GM18873 (cell line): ENCODE results near the gene LHFPL3.
A peak's percentile ranks its signal among the peaks of the same experiment; 100 is the strongest.

Experiments
- ATAC-seq: cut with Tn5 transposase; IDR thresholded peaks from one replicate; pipeline ENCODE4 v1.9.1; 2021; ENCODE audit warnings: mild to moderate bottlenecking, moderate library complexity, moderate number of reproducible peaks; ENCODE audit not compliant: unreplicated experiment, low FRiP score

LHFPL3 gene

GRCh38 chr7:104825099-104825498, 496.7 kb downstream of the LHFPL3 start:
- no peak for ATAC-seq

DNA sequence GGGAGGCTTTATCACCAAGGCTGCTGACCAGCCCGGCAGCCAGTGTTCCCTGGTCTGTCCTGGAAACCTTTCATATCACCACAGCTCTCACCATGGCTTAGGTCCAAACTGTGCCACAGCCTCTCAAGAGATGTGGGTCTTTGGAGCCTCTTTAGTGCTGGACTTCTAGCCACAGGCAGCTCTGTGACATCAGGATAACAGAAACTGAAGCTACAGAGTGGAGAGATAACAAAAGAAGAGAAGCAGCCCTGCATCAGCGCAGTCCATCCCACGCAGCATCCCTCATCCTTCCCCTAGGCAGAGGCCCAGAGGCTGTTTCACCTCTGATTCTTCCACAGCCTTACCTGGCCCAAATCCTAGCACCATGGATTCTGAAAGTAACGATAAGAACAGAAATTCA, 497.7 kb downstream of the LHFPL3 start:
- no peak for ATAC-seq

DNA sequence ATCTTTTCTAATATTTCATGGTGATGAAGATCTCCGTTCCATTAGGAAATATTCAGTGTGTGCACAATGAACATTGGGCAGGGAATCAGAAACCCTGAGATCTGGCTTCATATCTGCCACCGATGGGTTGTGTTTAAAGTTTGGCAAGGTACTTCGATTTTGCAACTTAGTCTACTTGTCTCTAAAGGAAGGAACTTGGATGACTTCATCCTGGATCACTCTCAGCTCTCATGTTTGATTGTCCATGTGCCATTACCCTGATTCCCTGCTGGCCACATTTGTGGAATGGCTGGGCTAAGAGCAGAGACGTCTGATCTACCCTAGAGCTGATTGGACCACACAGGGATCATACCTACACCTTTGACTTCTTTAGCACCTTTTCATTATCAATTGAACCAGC, 508.6 kb downstream of the LHFPL3 start:
- ATAC-seq = no peak

- no peak for ATAC-seq
These were observed 510.3 kb downstream of the LHFPL3 start for GRCh38 chr7:104838537-104839299.

DNA sequence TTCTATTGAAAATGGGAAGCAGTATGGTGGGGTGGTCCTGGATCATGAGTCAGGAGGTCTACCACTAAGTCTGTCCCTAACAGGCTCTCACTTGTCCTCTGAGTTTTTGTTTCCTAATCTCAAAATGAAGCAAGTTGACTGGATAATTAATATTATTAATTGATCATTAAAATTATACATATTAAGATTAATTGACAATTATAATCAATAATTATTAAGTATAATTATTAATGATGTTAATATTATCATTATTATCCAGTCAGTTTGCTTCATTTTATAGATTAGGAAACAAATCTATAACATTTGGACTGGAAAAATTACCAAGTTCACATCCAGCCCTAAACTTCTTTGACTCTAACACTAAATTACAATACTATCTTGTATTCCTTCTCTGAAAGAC, 511.4 kb downstream of the LHFPL3 start:
- ATAC-seq = no peak

DNA sequence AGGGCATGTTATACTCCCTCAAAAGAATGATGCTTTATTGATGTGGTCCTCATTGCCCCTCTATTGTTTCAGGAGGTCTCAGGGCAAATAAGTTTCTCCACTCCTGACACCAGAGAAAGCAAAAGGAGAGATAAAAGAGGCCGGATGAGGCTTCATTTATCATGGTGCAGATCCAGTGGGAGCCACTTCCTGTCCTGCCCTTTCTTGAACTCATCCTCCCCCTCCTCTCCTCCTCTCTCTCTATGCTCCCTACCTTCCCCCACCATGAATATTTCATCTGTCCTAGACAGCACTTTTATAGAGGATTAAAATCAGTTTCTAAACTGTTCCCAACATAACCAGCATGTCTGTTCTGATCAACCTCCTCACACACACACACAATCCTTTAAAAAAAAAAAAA, 513.4 kb downstream of the LHFPL3 start:
- no peak for ATAC-seq

DNA sequence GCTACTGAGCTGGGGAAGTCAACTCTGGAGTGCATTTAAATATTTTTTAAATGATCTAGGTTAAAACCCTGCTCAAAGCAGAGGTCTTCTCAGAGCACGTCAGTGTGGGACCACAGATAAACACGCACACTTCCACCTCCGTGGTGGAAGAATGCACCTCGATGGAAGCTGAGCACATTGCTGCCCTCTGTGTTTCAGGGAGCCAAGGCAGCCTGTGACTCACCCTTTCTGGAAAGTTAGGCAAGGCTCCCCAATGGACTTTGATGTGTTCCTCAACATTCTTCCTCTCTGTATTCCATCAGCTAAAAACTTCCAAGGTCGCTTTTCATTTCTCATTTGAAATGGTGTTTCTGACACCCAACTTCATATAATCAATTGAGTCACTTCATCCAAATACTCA, 514.8 kb downstream of the LHFPL3 start:
- ATAC-seq = no peak

- no peak for ATAC-seq
These were observed 517.2 kb downstream of the LHFPL3 start for GRCh38 chr7:104845557-104845956.

GRCh38 chr7:104846731-104847130, 518.3 kb downstream of the LHFPL3 start:
- no peak for ATAC-seq

DNA sequence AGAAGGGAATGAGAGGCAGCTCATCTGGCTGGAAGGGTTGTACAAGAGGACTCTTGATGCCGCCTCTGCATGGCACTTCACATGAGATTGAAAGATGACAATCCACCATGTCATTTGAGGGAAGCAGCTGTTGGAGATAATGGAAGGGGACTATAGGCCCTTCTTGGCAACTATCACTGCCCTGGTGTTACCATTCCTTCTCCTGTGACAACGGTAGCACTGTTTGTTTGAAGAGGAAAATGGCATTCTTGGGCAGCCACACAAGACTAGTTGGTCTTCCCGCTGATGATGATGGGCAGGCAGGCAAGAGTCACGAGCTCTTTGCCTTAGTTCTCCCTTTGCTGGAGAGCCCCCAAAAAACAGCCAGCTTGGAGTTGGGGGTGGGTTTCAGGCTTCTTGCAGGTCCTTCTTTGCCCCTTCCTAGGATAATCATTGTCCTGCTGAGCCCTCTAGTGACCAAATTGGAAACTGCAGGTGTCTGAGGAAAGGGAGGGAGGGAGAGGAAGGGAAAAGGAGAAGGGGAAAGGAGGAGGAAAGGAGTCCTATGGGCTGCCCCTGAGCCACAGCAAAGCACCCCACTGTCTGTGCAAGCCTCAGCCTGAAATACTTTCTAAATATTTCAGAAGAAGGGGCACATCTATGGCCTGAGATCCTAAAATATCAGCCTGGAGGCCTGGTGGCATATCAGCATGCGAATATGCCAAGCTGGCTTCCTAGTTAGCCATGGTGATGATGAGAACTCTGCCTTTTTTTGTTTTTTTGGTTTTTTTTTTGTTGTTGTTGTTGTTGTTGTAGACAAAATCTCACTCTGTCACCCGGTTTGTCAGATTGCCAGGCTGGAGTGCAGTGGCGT, 520.0 kb downstream of the LHFPL3 start:
- no peak for ATAC-seq

- ATAC-seq = no peak
These were observed 522.0 kb downstream of the LHFPL3 start for GRCh38 chr7:104850374-104850773.

- ATAC-seq = no peak
These were observed 522.9 kb downstream of the LHFPL3 start for GRCh38 chr7:104851268-104851667.

DNA sequence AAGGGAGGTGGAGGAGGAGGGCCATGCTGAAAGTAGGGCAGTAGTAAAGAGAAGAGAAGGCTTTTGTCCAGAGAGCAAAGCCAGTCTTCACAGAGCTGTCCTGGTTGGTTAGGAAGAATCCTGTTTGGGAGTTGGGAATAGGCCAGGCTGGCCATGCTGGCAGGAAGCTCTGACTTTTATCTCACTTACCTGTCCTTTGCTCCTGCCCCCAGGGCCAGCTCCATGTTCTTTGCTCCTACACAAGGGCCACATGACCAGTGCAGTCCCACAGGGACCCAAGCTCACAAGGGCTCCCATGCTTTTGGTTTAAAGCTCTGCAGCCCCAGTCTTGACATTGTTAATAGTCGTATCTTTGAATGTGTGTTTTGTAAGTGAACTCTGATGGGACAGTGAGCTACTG, 524.0 kb downstream of the LHFPL3 start:
- ATAC-seq = no peak

DNA sequence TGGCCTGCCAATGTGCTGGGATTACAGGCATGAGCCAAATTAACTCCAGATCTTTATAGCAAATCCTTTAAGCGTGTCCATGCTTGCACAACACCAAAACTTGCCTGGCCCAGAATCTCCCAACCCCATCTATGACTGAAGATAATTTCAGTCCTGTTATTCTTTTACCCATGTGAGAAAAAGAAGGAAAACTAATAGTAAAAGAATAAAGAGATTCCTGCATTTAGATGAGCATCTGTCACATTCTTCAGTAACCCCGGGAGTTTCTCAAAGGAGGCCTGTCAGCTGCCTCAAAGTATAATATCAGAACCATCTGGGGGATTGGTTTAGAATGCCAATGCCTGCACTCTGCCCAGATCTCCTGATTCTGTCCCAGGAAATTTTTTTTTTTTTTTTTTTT, 527.5 kb downstream of the LHFPL3 start:
- ATAC-seq = no peak

DNA sequence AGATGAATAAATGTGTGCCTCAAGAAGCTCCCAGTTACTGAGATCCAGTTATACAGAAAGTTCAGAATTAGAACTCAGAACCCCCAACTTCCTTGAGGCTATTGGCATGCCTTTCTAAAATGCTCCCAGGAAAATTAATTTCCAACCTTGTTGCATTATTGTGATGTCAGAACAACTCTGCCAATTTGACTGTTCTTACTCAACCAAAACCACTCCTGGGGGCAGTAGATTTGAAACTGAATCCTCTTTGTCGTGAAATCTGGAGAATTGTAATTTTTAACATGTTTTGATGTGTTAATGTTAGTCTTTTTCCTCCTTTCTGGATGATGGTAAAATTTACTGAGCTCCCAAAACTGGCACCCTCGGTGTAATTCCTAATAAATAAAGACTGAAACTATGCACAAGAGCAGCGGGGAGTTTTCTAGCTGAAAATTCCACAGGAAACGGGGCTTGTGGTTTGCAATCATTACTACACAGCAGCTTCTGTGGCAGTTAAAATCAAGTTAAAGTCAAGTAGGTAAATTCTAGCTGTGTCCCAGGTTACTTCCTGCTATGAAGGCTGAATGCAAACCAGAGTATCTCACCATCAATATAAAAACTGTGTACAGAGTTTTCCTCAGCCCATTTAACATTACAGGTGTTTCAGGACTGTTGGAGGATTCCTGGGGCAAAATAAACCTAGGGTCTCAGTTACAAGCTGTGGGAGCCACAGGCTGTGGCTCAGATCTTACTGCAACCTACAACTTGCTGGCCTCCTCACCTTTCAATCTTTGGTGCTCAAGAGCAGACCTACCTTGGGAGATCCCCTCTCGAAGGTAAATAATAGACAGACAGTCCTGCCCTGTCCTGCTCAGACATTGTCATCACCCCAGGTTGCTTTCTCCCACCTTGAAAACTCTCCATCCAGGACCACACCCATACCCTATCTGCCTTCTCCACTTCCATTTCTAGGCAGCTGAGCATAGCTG, 529.3 kb downstream of the LHFPL3 start:
- peak; percentile 69 for ATAC-seq

DNA sequence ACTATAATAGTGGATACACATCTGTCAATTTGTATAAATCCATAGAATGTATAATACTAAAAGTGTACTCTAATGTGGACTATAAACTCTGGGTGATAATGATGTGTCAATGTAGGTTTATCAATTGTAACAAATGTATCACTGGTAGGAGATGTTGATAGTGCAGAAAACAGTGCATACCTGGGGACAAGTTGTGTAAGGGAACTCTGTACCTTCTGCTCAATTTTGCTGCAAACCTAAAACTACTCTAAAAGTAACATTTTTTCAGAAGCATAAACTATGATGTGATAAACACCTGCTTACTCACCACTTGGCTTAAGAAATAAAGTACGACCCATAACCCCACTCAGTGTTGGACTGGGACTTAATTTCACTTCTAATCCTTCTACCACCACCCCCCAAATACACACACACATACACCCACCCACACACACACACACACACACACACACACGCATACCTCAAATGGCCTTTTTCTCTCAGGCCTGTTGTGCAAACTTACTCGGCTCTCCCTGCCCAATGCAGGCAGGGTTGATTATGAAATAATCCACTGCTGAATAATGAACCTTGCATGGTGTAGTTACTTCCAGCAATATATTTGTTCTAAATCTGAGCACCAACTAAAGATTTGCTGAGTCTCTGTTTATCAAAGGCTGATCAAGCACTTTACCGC, 531.5 kb downstream of the LHFPL3 start:
- no peak for ATAC-seq

DNA sequence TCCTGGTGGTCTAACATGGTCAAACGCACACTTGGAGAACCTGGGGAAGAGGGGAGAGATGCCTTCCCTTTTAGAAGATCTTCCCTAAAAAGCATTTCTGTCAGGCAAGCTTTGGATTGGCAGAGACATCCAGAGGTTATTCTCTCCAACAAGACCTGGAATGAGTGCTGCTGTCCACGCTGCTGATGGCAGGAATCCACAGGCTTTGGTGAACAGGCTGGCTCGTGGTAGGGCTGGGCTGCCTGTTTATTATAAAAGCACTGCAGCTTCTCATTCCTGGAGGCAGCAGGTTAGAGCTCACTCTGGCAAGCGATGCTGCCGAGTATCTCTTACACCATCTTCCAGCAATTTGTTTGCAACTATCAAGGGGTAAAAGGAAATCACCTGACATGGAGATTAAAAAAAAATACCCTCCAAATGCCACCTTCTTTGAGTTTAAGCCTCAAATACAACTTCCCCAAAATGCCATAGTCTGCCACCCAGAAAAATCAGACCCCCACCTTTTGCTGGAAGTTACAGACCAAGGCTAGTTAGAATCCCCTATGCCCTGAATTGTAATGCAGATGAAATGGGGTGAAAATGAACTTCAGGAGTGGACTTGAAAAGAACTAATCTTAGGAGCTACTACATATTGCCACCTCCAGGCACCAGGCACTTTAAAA, 533.5 kb downstream of the LHFPL3 start:
- ATAC-seq = no peak

GRCh38 chr7:104862719-104863118, 534.3 kb downstream of the LHFPL3 start:
- no peak for ATAC-seq

DNA sequence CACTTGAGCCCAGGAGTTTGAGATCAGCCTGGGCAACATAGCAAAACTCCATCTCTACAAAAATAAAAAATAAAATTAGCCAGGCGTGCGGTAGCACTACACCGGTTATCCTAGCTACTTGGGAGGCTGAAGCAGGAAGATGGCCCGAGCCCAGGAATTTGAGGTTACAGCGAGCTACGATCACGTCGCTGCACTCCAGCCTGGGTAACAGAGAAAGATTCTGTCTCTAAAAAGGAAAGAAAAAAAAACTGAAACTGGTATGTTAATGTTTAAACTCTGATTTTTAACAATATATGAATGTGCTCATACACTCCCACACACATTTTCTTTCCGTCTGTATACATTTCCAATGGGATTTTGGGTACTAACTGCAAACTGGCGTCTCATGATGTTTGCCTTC, 545.0 kb downstream of the LHFPL3 start:
- no peak for ATAC-seq

- peak; percentile 88 for ATAC-seq
These were observed 550.2 kb downstream of the LHFPL3 start for GRCh38 chr7:104878577-104878976.
